GM19193 (cell line): ENCODE measurements around the gene GSTA1.
"Not testable (repeated sequence)": the region's sequence is repeated elsewhere in the genome, so short reads cannot be mapped to it uniquely, and the experiment has no call there.

ENCODE experiments used
- POLR2A ChIP-seq: IDR thresholded peaks from 4 replicates; pipeline ENCODE4 v1.6.1; 2011; ENCODE audit not compliant: insufficient read depth, insufficient read length; ENCODE audit errors: extremely low read depth

The GSTA1 gene

GRCh38 chr6:52802806-52803205, 810 bp downstream of the GSTA1 start:
- no peak for TF ChIP-seq POLR2A

GRCh38 chr6:52801188-52801841, 2.3 kb downstream of the GSTA1 start:
- TF ChIP-seq POLR2A: no peak

GRCh38 chr6:52790861-52791260, 12.8 kb downstream of the GSTA1 start:
- TF ChIP-seq POLR2A: no peak

- no peak for TF ChIP-seq POLR2A
These were observed 15.1 kb downstream of the GSTA1 start for GRCh38 chr6:52788478-52788877.

GRCh38 chr6:52787917-52788316, 15.7 kb downstream of the GSTA1 start:
- TF ChIP-seq POLR2A: no peak

- TF ChIP-seq POLR2A: no peak
These were observed 17.2 kb downstream of the GSTA1 start for GRCh38 chr6:52786249-52786956.

- TF ChIP-seq POLR2A: no peak
These were observed 24.4 kb downstream of the GSTA1 start for GRCh38 chr6:52779237-52779636.

GRCh38 chr6:52763322-52763916, 40.2 kb downstream of the GSTA1 start, which contains the start of gene GSTA2:
Gene GSTA2 (minus strand): TSS chr6:52763475. CDS start chr6:52757947, 5,528 bp downstream.
- TF ChIP-seq POLR2A: not testable (repeated sequence)

- TF ChIP-seq POLR2A: no peak
These were observed 43.4 kb downstream of the GSTA1 start for GRCh38 chr6:52760105-52760765.

GRCh38 chr6:52759085-52759484, 44.5 kb downstream of the GSTA1 start:
- no peak for TF ChIP-seq POLR2A

GRCh38 chr6:52754443-52754842, 49.2 kb downstream of the GSTA1 start:
- TF ChIP-seq POLR2A: no peak

- TF ChIP-seq POLR2A: no peak
These were observed 51.3 kb downstream of the GSTA1 start for GRCh38 chr6:52752310-52752709.

- TF ChIP-seq POLR2A: no peak
These were observed 54.0 kb downstream of the GSTA1 start for GRCh38 chr6:52749556-52750152.

- no peak for TF ChIP-seq POLR2A
These were observed 57.4 kb downstream of the GSTA1 start for GRCh38 chr6:52746213-52746612.

- TF ChIP-seq POLR2A: no peak
These were observed 57.8 kb downstream of the GSTA1 start for GRCh38 chr6:52745764-52746201.
